PC-9 (cell line): ENCODE measurements around the gene EIF3I. TPM values are rescaled to one million over a fixed set of nuclear protein-coding genes. Genes with fewer than 3 reads are reported as not detected.

ENCODE experiments used
- BruUV-seq: library from RNA; stranded (reverse); fragments of 400-500 nt; replicated peaks from 2 replicates; lab custom pipeline; 2021; lab: Mats Ljungman, UMichigan
- CTCF ChIA-PET: fragments of 300-600 bp; sonication (Branson Sonifier 250); formaldehyde crosslinking; loops from one replicate; lab custom pipeline; 2022; ENCODE audit warnings: antibody characterized with exemption; lab: Charles Lee
- POLR2A ChIA-PET: fragments of 300-600 bp; sonication (Branson Sonifier 250); formaldehyde crosslinking; loops from one replicate; lab custom pipeline; 2022; ENCODE audit warnings: antibody characterized with exemption; ENCODE audit not compliant: unreplicated experiment; lab: Charles Lee
- DNase-seq, 2 experiments: peaks; one replicate each; pipeline versions ENCODE4 v3.0.0 to v3.0.0-alpha.2; 2015 to 2022; ENCODE audit warnings: mixed read lengths in 1 of 2
- H2AFZ ChIP-seq: fragments of 200-600 bp; sonication (generic); 2 replicates; pipeline ENCODE4 v1.8.1; 2017; ENCODE audit warnings: antibody characterized with exemption
- H3F3A ChIP-seq: fragments of 200-600 bp; sonication (generic); 2 replicates; pipeline ENCODE4 v1.8.1; 2017; ENCODE audit warnings: antibody characterized with exemption, mild to moderate bottlenecking, low read depth; ENCODE audit not compliant: insufficient read depth
- H3K27ac ChIP-seq: fragments of 200-600 bp; sonication (generic); 2 replicates; pipeline ENCODE4 v1.6.1; 2016; ENCODE audit warnings: mixed run types
- H3K27me3 ChIP-seq: fragments of 200-600 bp; sonication (generic); 2 replicates; pipeline ENCODE4 v1.6.1; 2016; ENCODE audit warnings: low read depth, mixed run types; ENCODE audit not compliant: insufficient read depth
- H3K36me3 ChIP-seq: fragments of 200-600 bp; sonication (generic); 2 replicates; pipeline ENCODE4 v1.6.1; 2016; ENCODE audit warnings: low read depth, mixed run types
- H3K4me1 ChIP-seq: fragments of 200-600 bp; sonication (generic); replicated peaks from 2 replicates; pipeline ENCODE4 v1.6.1; 2016; ENCODE audit warnings: mixed run types; ENCODE audit not compliant: insufficient read depth
- H3K4me2 ChIP-seq: fragments of 200-600 bp; sonication (generic); 2 replicates; pipeline ENCODE4 v1.6.1; 2017; ENCODE audit warnings: mixed run types
- H3K4me3 ChIP-seq: fragments of 200-600 bp; sonication (generic); 2 replicates; pipeline ENCODE4 v1.6.1; 2016; ENCODE audit warnings: mixed run types
- H3K79me2 ChIP-seq: fragments of 200-600 bp; sonication (generic); 2 replicates; pipeline ENCODE4 v1.6.1; 2017; ENCODE audit warnings: low read depth, mixed run types
- H3K9me2 ChIP-seq: fragments of 200-600 bp; sonication (generic); 2 replicates; pipeline ENCODE4 v1.8.1; 2017; ENCODE audit warnings: mild to moderate bottlenecking; ENCODE audit not compliant: insufficient read depth
- H3K9me3 ChIP-seq: fragments of 200-600 bp; sonication (generic); 2 replicates; pipeline ENCODE4 v1.8.1; 2016; ENCODE audit warnings: low read depth; ENCODE audit not compliant: insufficient read depth
- H4K20me1 ChIP-seq: fragments of 200-600 bp; sonication (generic); 2 replicates; pipeline ENCODE4 v1.8.1; 2017; ENCODE audit not compliant: insufficient read depth
- CTCF ChIP-seq: fragments of 200-600 bp; sonication (generic); conservative IDR thresholded peaks from 2 replicates; pipeline ENCODE4 v1.6.1; 2017; ENCODE audit warnings: mixed run types, antibody characterized with exemption, mild to moderate bottlenecking, moderate library complexity
- EZH2 ChIP-seq: fragments of 200-600 bp; sonication (generic); IDR thresholded peaks from 2 replicates; pipeline ENCODE4 v1.8.0; 2017; ENCODE audit warnings: antibody characterized with exemption, low read depth
- intact Hi-C: fragments of 100-400 bp; cut with micrococcal nuclease; formaldehyde crosslinking; loops from one replicate; pipeline ENCODE4 v1.10.0; 2022; ENCODE audit not compliant: unreplicated experiment
- total RNA-seq: library from RNA; stranded (reverse); gene quantifications from 2 replicates; pipeline ENCODE4 v1.2.3, GENCODE V29; 2021

EIF3I gene
- total RNA-seq, 1 experiment from 2014 or later = 229 TPM

GRCh38 chr1:32182060-32182459 is 40.1 kb upstream of the EIF3I start:
- peaks cover 26% of the 10 kb centered on the region; the same call in 1 of the 2 replicates for H4K20me1 ChIP-seq
- H3K4me2 ChIP-seq = peak overlapping the region; percentile 84; the same call in 1 of the 2 replicates
- ChIA-PET CTCF (no interaction called here), POLR2A (no interaction called here)
- H3K4me1 ChIP-seq = peaks cover 29% of the 10 kb centered on the region
- no peak overlapping the region for H3K4me3 ChIP-seq
- H3F3A ChIP-seq = peaks cover 39% of the 10 kb centered on the region
- no peak overlapping the region for H2AFZ ChIP-seq
- no peaks in the 10 kb centered on the region for H3K9me3 ChIP-seq
- DNase-seq = no peak
- TF ChIP-seq CTCF = no peak
- TF ChIP-seq EZH2 = no peak
- no peak overlapping the region for H3K27ac ChIP-seq
- H3K79me2 ChIP-seq = peaks cover 62% of the 10 kb centered on the region
- intact Hi-C loops = no loop called here
- peaks cover 48% of the 10 kb centered on the region for H3K36me3 ChIP-seq
- H3K27me3 ChIP-seq = no peaks in the 10 kb centered on the region
- BruUV-seq = no TSS peak
- H3K9me2 ChIP-seq = no peaks in the 10 kb centered on the region

- Histone ChIP-seq H3F3A (peaks cover 17% of the 10 kb centered on the region; the same call in 1 of the 2 replicates), H3K4me3 (no peak overlapping the region), H3K79me2 (peaks cover 67% of the 10 kb centered on the region), H3K9me3 (no peaks in the 10 kb centered on the region), H3K27me3 (no peaks in the 10 kb centered on the region), H3K9me2 (no peaks in the 10 kb centered on the region), H3K4me1 (peaks cover 12% of the 10 kb centered on the region), H3K4me2 (no peak overlapping the region), H4K20me1 (peaks cover 28% of the 10 kb centered on the region; the same call in 1 of the 2 replicates), H3K36me3 (peaks cover 72% of the 10 kb centered on the region), H3K27ac (no peak overlapping the region), H2AFZ (no peak overlapping the region)
- DNase-seq = no peak
- CTCF ChIA-PET = no interaction called here
- no TSS peak for BruUV-seq
- POLR2A ChIA-PET = no interaction called here
- intact Hi-C loops = no loop called here
- TF ChIP-seq CTCF = no peak
- no peak for TF ChIP-seq EZH2
These were observed 37.6 kb upstream of the EIF3I start for GRCh38 chr1:32184650-32185049.

GRCh38 chr1:32186077-32186476 is 36.1 kb upstream of the EIF3I start:
- intact Hi-C loops = no loop called here
- Histone ChIP-seq H3K27me3 (no peaks in the 10 kb centered on the region), H3F3A (peaks cover 8% of the 10 kb centered on the region; the same call in 1 of the 2 replicates), H3K9me2 (no peaks in the 10 kb centered on the region), H4K20me1 (peaks cover 22% of the 10 kb centered on the region), H3K27ac (peak overlapping the region; percentile 45), H3K36me3 (peaks cover 77% of the 10 kb centered on the region), H3K4me2 (no peak overlapping the region), H3K4me1 (peaks cover 7% of the 10 kb centered on the region), H3K4me3 (no peak overlapping the region), H3K9me3 (no peaks in the 10 kb centered on the region), H2AFZ (no peak overlapping the region), H3K79me2 (peaks cover 55% of the 10 kb centered on the region)
- TF ChIP-seq EZH2 = no peak
- no peak for TF ChIP-seq CTCF
- ChIA-PET POLR2A (no interaction called here), CTCF (no interaction called here)
- no TSS peak for BruUV-seq
- no peak for DNase-seq
